NCI-H1092 treated with DMSO at 0.1 percent for 48 hours (cell line): ENCODE data around the gene NRBF2.

Experiments
- DNase-seq: peaks from one replicate; lab custom pipeline; 2025; lab: John Stamatoyannopoulos, UW

The NRBF2 gene

DNA sequence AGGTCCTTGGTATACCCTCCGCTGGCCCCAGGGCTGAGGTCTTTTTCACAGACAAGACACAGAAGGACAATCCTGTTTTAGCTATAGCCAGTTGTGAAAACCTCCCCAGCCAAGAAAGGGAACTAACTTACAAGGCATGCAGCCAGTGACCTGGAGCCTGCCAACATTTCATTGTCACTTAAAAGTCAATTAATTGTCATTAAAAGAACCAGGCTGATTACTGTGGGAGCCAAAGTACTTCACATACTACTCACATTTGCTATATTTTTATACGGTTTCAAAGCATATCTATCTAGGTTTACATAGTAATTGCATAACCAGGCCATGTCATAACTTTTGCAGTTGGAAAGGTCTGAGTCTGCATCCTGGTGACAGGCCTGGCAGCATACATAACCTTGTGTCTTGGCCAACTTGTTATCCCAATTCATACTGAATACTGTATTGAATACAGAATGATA lies 31.1 kb downstream of the NRBF2 start:
- DNase-seq, result no peak

DNA sequence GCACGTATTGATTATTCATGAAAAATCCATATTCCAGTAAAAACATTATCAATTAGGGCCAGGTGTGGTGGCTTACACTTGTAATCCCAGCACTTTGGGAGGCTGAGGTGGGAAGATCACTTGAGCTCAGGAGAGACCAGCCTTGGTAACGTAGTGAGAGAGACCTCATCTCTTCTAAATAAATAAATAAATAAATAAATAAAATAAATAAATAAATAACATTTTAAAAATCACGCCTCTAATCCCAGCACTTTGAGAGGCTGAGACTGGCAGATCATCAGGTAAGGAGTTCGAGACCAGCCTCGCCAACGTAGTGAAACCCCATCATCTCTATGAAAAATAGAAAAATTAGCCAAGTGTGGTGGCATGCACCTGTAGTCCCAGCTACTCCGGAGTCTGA lies 32.1 kb downstream of the NRBF2 start:
- DNase-seq, result no peak

- DNase-seq, result peak; percentile 29
These were observed 33.7 kb downstream of the NRBF2 start for GRCh38 chr10:63166742-63167258.

DNA sequence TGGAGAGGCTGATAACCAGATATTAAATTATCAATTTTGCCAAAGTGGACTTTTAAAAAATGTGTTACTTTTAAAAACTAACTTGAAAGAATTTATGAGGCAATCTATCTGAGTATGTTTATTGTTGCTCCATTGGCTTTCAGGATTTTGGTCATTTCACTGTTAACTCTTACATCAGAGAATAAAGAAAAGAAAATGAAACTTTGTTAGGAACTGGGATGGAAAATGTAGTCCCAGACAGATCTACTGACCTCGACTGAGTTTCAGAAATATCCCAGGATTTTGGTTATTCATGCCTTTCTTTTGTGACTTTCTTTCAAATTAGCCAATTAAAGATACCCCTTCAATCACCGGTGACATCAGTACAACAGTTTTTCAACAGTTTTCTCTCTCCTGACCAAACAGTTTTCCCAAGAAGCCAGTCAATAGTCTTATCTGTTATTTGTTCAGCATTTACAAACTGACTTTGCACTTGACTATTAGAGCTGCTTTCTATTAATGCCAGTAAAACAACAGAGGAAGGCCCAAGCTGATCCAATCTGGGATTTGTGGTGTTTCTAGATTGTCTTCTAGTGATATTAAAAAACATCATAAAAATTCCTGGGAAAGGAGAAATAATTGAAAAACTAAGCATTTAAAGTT lies 35.8 kb downstream of the NRBF2 start:
- DNase-seq, result no peak

GRCh38 chr10:63169624-63170023 lies 36.5 kb downstream of the NRBF2 start:
- DNase-seq, result no peak

DNA sequence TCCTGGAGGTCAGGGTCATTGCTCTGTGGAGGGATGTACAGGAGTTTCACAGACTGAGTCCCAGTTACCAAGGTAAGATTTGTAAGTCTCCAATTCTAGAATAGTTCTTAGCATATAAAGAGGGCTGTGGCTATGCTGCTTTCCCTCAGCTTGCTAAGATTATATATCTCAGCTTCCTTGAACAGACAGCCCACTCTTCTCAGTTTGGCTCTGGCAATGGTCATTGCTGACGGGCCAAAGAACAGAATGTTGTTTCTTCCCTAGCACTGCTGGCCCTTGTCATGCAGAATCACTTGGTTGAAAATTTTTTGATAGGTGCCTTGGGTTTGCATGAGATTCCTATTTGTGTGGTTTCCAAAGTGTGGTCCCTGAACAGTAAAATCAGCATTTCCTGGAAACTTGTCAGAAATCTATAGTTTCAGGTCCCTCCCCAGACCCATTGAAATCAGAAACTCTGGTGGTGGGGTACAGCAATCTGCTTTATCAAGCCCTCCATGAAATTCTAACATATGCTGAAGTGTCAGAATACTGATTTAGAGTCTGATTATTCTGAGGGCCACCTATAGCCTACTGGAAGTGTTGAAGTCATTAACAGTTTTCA lies 38.2 kb downstream of the NRBF2 start:
- no peak for DNase-seq

DNA sequence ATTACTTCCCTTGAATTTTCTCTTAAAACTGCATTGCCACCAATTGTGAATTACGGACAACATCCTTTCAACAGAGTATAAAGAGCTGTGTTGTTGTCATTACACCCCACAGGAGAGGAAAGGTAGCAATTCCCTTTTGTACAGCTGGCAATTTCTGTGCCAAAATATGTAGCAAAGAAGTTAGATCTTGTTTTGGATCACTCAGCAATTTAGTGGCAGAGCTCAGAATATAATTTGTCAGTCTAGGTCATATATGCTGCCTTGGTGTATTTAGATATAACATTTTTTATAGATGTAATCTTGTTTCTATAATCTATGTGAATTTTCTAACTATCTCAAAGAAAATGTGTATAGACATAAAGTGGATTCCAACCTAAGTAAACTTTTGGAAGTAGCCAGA lies 38.8 kb downstream of the NRBF2 start:
- no peak for DNase-seq

- DNase-seq, result no peak
These were observed 40.5 kb downstream of the NRBF2 start for GRCh38 chr10:63173468-63174232.

GRCh38 chr10:63175534-63175933 lies 42.4 kb downstream of the NRBF2 start:
- DNase-seq, result no peak

DNA sequence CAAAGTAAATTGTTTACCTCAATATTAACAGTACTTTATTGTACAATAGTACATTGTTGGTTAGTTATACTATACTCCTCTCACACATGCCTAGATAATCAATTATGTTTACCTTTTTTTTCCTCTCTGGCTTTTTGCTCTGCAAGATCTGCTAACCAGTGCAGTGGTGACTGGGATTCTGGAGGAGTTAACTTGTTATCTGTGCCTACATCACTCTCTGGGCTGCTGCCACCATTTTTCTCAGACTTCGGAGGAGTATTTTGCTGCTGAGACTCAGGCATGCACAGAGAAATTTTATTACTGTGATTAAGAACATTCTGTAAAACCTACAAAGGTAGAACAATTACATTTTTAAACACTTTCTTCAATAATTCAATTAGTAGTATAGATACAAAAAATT lies 59.7 kb downstream of the NRBF2 start:
- DNase-seq, result no peak

- no peak for DNase-seq
These were observed 64.4 kb downstream of the NRBF2 start for GRCh38 chr10:63197344-63198092.

DNA sequence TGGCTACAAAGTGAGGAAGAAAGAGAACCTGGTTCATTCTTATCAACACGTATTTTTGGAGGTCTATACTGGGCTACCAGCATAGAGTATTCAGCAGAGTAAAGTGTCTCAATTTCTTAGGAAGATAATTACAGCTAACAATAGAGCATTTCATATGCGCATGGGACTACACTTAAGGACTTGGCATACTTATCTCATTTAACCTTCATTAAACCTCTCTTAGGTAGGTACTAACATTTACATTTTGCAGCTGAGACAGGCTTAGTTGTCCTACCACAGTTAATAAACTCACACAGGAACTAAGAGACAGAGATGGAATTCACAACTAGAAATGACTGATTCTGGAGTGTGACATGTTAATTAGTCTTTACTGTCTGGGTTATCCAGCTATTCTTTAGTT lies 66.6 kb downstream of the NRBF2 start:
- no peak for DNase-seq

DNA sequence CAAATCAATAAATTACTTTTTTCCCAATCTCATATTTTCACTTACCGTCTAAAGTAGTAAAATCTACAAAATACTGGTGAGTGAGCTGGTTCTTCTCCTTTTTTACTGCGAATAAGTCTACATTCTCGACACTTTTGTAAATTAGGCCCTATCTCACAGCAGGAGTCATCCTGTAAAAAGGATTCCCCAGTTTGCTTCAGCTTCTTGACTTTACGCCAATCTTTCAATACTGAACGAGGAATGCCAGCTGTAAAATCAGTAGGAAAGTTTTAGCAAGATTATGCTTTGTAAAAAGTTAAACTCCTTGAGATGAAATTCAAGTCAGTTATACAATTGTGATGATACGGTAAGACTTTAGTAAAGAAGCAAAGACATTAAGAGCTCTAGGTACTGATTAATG lies 67.3 kb downstream of the NRBF2 start:
- DNase-seq, result no peak

DNA sequence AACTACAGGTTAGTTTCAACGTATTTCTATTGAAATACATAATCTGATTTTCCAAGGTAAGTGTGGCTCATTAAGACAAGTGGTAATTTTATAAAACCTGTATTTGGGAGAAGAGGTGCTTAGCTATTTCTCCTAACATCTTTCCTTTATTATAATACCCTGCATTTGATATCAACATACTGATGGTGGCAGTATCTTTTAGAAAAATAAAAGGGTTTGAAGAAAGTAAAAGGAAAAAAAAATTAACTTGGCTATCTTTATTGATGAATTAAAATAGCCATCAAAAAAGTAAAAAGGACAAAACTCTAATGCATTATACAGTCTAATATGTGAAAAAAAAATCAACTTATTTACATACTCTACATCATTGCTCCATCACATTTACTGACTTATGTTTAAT lies 68.0 kb downstream of the NRBF2 start:
- no peak for DNase-seq
